GM18951 (cell line): Measurements from ENCODE around the gene PIP5KL1.

Experiments
- POLR2A ChIP-seq: IDR thresholded peaks from 4 replicates; pipeline ENCODE4 v1.6.1; 2011; ENCODE audit warnings: mild to moderate bottlenecking; ENCODE audit not compliant: insufficient read length, insufficient read depth; ENCODE audit errors: extremely low read depth
- in situ Hi-C: fragments of 300-500 bp; cut with MboI; formaldehyde crosslinking; loops from one replicate; pipeline ENCODE4 v1.12.0; 2022; ENCODE audit warnings: low sequenced_read_pairs, mixed read lengths, inconsistent platforms; ENCODE audit not compliant: unreplicated experiment

Gene PIP5KL1

DNA sequence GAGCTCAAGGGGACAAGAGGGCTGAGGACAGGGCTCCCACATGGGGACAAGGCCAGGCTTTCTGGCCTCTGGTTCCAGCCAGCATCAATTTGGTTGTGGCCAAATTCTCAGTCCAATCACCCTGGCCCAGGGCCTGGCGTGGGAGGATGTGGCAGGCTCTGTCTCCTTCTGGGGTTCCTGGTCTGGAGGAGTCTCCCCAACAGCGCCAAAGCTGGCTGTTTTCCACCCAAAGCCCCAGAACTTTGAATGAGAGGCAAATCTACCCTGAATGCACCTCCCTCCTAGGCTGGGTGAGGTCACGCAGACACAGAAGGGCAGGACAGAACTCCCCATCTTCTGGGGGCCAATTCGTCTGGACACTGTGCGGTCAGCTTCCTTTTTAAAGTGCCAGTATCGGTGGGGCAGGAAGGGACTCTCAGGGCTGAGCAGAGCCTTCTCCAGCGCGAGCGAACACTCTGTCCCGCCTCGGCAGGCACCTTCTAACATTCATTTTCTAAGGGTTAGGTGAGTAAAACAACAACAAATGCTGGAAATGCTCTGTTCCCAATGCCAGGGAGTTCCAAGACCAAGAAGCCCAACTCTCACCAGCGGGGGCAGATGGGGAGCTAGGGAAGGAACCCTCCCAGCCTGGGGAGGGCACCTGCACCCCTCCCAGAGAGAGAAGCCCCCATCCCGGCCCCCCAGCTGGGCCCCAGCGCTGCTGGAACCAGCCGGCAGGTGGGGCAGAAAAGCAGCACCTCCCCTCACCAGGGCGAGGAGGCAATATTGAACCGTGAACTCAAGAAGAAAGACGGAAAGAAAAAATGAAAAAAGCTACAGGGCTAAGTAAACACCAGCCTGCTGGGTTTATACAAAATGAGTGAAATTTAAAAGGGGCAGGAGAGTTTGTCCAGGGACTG lies 10.7 kb upstream of the PIP5KL1 start:
- in situ Hi-C loops, result no loop called here

GRCh38 chr9:127940593-127940992 lies 10.0 kb upstream of the PIP5KL1 start:
- no peak for TF ChIP-seq POLR2A
- in situ Hi-C loops, result no loop called here

More for the DNA sequence above, 10.7 kb upstream of the PIP5KL1 start:
- TF ChIP-seq POLR2A, result no peak

GRCh38 chr9:127938298-127938690 lies 7.7 kb upstream of the PIP5KL1 start:
- no peak for TF ChIP-seq POLR2A
- in situ Hi-C loops, result no loop called here

DNA sequence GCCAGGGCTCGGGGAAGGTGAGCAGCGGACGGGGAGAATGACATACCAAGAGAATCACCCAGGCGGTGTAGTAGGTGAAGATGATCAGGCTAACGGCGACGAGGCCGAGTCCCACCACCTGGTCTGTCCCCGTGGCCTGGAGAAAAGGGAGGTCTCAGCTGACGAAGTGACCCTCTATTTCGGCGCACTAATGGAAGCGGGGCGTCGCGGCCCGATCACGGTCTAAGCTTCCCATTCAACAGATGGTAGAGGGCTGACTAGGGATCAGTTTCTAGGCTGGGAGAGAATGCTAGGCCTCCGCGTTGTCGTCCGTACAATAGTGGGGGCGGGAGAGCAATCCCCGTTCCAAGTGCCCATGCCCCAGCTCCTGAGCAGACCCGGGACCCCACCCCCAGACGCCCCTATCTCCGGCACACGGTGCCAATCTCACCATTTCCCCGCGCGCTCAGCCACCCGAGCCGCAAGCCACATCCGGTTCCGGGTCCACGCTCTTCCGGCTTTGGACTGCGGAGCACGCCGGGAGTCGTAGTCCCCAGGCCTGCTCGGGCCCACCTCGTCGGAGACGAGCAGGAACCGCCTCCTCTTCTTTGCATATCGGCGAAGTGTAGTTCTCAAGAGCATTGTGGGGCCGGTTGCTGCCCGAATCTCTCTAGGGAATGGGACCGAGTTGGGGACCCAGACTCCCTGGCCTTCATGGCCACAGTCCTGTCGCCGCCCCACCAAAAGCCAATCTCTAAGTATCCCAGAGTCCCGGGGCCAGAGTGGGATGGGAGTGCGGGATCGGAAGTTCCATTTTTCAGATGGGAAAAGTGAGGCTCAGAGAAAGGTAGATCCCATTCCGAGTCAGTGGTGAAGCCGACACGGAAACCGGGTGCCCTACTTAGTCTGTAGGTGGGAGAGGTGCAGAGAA lies 7.1 kb upstream of the PIP5KL1 start, which contains the start of gene DPM2:
Gene DPM2 (minus strand): TSS at position 467 of the 910 bp plus-strand sequence. CDS start 34 bp downstream, at position 433.
- in situ Hi-C loops, result no loop called here
- TF ChIP-seq POLR2A, result peak; percentile 86

GRCh38 chr9:127937056-127937387 lies 6.4 kb upstream of the PIP5KL1 start:
- in situ Hi-C loops, result no loop called here
- no peak for TF ChIP-seq POLR2A

- no peak for TF ChIP-seq POLR2A
- in situ Hi-C loops, result no loop called here
Observed at GRCh38 chr9:127936347-127936852, 5.8 kb upstream of the PIP5KL1 start.

- TF ChIP-seq POLR2A, result no peak
- in situ Hi-C loops, result no loop called here
Observed at GRCh38 chr9:127935765-127936221, 5.2 kb upstream of the PIP5KL1 start.

DNA sequence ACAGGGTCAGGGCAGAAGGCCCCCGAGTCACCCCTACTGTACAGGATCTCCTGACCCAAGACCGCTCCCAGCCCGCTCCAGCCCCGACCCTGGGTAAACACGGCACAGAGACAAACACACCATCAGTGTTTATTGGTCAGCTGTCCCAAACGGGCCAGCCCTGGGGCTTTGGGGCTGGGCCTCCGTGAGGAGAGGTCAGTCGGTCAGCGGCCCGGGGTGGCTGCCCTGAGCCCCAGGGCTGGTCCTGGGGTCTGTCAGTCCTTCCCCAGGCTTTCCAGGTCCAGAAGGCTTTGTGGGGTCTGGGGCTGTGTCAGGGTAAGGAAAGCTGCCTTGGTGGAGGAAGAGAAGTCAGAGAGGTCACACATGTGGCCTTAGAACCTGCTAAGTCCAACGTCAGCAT lies 4.4 kb upstream of the PIP5KL1 start:
- in situ Hi-C loops, result no loop called here
- TF ChIP-seq POLR2A, result no peak

GRCh38 chr9:127934248-127934647 lies 3.7 kb upstream of the PIP5KL1 start:
- TF ChIP-seq POLR2A, result no peak
- in situ Hi-C loops, result no loop called here

DNA sequence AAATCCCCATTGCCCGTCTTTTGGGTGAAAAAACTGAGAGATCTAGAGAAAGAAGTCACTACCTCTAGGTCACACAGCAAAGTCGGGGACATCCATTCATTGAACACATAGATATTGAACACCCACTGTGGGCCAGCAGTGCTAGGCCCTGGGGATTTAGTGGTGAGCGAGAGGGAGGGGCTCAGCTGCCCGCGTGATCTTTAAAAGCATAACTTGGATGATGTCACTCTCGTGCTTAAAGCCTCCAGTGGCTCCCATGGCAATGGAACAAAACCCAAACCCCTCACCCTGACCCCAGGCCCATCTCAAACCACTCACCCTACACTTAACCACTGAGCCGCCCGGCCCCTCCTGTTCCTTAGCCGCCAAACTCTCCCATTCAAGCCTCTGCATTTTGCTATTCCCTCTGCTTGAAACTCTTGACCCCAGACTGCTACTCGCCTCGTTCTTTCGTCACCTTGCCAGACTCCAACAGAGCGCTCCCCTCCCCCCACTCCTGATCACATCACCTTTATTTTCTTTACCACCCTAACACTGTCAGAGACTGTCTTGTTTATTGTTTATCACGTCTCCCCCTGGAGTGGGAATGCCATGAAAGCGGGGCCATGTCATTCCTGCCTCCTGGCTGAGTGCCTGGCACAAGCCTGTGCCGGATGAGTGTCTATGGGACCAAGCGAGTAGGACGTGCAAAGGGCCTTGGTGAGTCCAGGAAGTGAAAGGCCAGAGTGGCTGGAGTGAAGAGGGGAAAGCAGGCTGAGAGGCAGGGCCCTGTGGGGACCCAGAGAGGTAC lies 710 bp upstream of the PIP5KL1 start:
- in situ Hi-C loops, result no loop called here
- no peak for TF ChIP-seq POLR2A

- TF ChIP-seq POLR2A, result no peak
Observed at GRCh38 chr9:127929625-127929979, 975 bp downstream of the PIP5KL1 start.

More at GRCh38 chr9:127929625-127929979, 975 bp downstream of the PIP5KL1 start:
- in situ Hi-C loops, result no loop called here
